Breast epithelium (tissue), 3 donors: ENCODE measurements around the gene NHLRC2.

ENCODE experiments used
- POLR2A ChIP-seq: fragments of 450-650 bp; IDR thresholded peaks from one replicate; pipeline ENCODE4 v1.6.1; 2016; ENCODE audit warnings: antibody characterized with exemption, mild to moderate bottlenecking, moderate library complexity
- POLR2AphosphoS5 ChIP-seq, 3 donors: sonication (generic); formaldehyde crosslinking; IDR thresholded peaks; one replicate each; pipeline ENCODE4 v1.6.1; 2017; ENCODE audit warnings: antibody characterized with exemption in 3 of 3
- TF ChIP-seq, protein P1 (sequence below), 3 donors: fragments of 450-650 bp; IDR thresholded peaks; one replicate each; pipeline ENCODE4 v1.5.1; 2016 to 2017; ENCODE audit warnings: antibody characterized with exemption in 3 of 3, mild to moderate bottlenecking in 3 of 3, moderate library complexity in 3 of 3

GRCh38 chr10:113965683-113966082 is 111.2 kb downstream of the NHLRC2 start:
- no peak for TF ChIP-seq POLR2A
- TF ChIP-seq, protein P1, sequence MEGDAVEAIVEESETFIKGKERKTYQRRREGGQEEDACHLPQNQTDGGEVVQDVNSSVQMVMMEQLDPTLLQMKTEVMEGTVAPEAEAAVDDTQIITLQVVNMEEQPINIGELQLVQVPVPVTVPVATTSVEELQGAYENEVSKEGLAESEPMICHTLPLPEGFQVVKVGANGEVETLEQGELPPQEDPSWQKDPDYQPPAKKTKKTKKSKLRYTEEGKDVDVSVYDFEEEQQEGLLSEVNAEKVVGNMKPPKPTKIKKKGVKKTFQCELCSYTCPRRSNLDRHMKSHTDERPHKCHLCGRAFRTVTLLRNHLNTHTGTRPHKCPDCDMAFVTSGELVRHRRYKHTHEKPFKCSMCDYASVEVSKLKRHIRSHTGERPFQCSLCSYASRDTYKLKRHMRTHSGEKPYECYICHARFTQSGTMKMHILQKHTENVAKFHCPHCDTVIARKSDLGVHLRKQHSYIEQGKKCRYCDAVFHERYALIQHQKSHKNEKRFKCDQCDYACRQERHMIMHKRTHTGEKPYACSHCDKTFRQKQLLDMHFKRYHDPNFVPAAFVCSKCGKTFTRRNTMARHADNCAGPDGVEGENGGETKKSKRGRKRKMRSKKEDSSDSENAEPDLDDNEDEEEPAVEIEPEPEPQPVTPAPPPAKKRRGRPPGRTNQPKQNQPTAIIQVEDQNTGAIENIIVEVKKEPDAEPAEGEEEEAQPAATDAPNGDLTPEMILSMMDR (IDR thresholded peaks at IDR 0.05), result no peak
- TF ChIP-seq POLR2AphosphoS5 (IDR thresholded peaks at IDR 0.05), result no peak
